ENCODE results near the gene AP2A1. TPM values are rescaled to one million over a fixed set of nuclear protein-coding genes. Genes with fewer than 3 reads are reported as not detected.

Gene AP2A1
- total and polyA plus RNA-seq, 10 of the 15 experiments (the other 5 are each of a cell fraction or from before 2014, with no cell fraction given) = 0.68 to 78.8 (median 33.8) TPM

- 61% methylated on average over 6 of the region's 6 CpGs for WGBS (ENCODE audit: insufficient coverage, insufficient replicate concordance, low lambda C conversion rate, missing lambda C conversion rate)
- H3K27me3 ChIP-seq (replicated peaks in 1 of 2; ENCODE audit: control insufficient read depth in 2 of 2, insufficient read depth in 2 of 2, low read length in 1 of 2) = no peaks in the 10 kb centered on the region; a peak in 1 of 4 replicates
- H3K4me1 ChIP-seq (ENCODE audit: control insufficient read depth, insufficient read depth, low read length) = peaks cover 13% of the 10 kb centered on the region; the same call in 1 of the 2 replicates
- no peak within 1 kb of the TSS for H3K4me2 ChIP-seq (ENCODE audit: control insufficient read depth, insufficient read depth)
- TF ChIP-seq NR2C2 (IDR thresholded peaks at IDR 0.05; ENCODE audit: borderline replicate concordance, control insufficient read depth, insufficient read length, low read depth) = no peak
- no peak for TF ChIP-seq PAX5 (IDR thresholded peaks at IDR 0.05; ENCODE audit: borderline replicate concordance, low read depth, low read length)
- TF ChIP-seq SMARCA5 (IDR thresholded peaks at IDR 0.05) = no peak
- no peak for TF ChIP-seq TCF3 (IDR thresholded peaks at IDR 0.05; ENCODE audit: borderline replicate concordance, insufficient read depth, low read depth, low read length)
- no peak for TF ChIP-seq ZSCAN29 (IDR thresholded peaks at IDR 0.05)
- TF ChIP-seq ESRRA (IDR thresholded peaks at IDR 0.05; ENCODE audit: low read length) = no peak
- H3K27ac ChIP-seq (ENCODE audit: control insufficient read depth, insufficient read depth) = no peak within 1 kb of the TSS
- no peak within 1 kb of the TSS for H3K4me3 ChIP-seq
- H3K9me3 ChIP-seq (replicated peaks; ENCODE audit: control insufficient read depth, insufficient read depth, low read length) = no peaks in the 10 kb centered on the region
- intact Hi-C loops (cut with micrococcal nuclease; ENCODE audit: unreplicated experiment) = no loop called here
- DNase-seq (ENCODE audit: low read depth, low spot score) (no peak), FAIRE-seq (no peak), ATAC-seq (no peak)
- no peaks in the 10 kb centered on the region for H4K20me1 ChIP-seq (ENCODE audit: control insufficient read depth, insufficient read depth)
- H3K9ac ChIP-seq (ENCODE audit: control insufficient read depth, insufficient read depth, low read length) = no peak within 1 kb of the TSS
- H3K36me3 ChIP-seq (ENCODE audit: control insufficient read depth in 2 of 2, insufficient read depth in 2 of 2, low read length in 1 of 2) = no peaks in the 10 kb centered on the region
- no TSS peak for BruUV-seq (replicated peaks)
- ChIA-PET CTCF (no interaction called here), RAD21 (ENCODE audit: unreplicated experiment) (no interaction called here), SMC1A (ENCODE audit: uncharacterized antibody, unreplicated experiment) (no interaction called here), POLR2A (no interaction called here)
- in situ Hi-C loops (cut with MboI) = no loop called here
- no peak within 1 kb of the TSS for H2AFZ ChIP-seq (ENCODE audit: control insufficient read depth, low read depth, low read length)
- peaks cover 13% of the 10 kb centered on the region for H3K79me2 ChIP-seq (ENCODE audit: control insufficient read depth, insufficient read depth, low read length)
Observed at GRCh38 chr19:49763230-49763629, 3.6 kb upstream of the AP2A1 start, which contains the start of gene TSKS. TSKS (minus strand) TSS chr19:49763306; CDS start chr19:49763247, 59 bp downstream.

GRCh38 chr19:49764341-49764740 is 2.5 kb upstream of the AP2A1 start:
- 73% methylated on average over 8 of the region's 8 CpGs for WGBS (ENCODE audit: insufficient coverage, insufficient replicate concordance, low lambda C conversion rate, missing lambda C conversion rate)
- DNase-seq (ENCODE audit: low read depth, low spot score) = no peak
- TF ChIP-seq TCF7 (IDR thresholded peaks at IDR 0.05; ENCODE audit: borderline replicate concordance) (no peak), CHD2 (IDR thresholded peaks at IDR 0.05; ENCODE audit: borderline replicate concordance, low read depth, low read length) (no peak), SIX5 (IDR thresholded peaks at IDR 0.05; ENCODE audit: low read depth, low read length, severe bottlenecking) (no peak), HDGF (IDR thresholded peaks at IDR 0.05) (no peak), SMAD5 (IDR thresholded peaks at IDR 0.05; ENCODE audit: low read depth) (no peak)
- ATAC-seq = no peak
- CTCF ChIA-PET = no interaction called here
- no peak overlapping the region for H2AFZ ChIP-seq (ENCODE audit: control insufficient read depth, low read depth, low read length)
- SMC1A ChIA-PET (ENCODE audit: uncharacterized antibody, unreplicated experiment) = interaction anchor here (1.0 kb wide), 1 partner anchor 84 kb away, joined by 3 read pairs; no protein-coding TSS in a partner anchor
- H3K79me2 ChIP-seq (ENCODE audit: control insufficient read depth, insufficient read depth, low read length) = peaks cover 21% of the 10 kb centered on the region
- H3K36me3 ChIP-seq (ENCODE audit: control insufficient read depth in 2 of 2, insufficient read depth in 2 of 2, low read length in 1 of 2) = no peaks in the 10 kb centered on the region
- RAD21 ChIA-PET (ENCODE audit: unreplicated experiment) = no interaction called here
- H3K9ac ChIP-seq (ENCODE audit: control insufficient read depth, insufficient read depth, low read length) = no peak overlapping the region
- POLR2A ChIA-PET = interaction anchor here (0.6 kb wide), 1 partner anchor 1096 kb away, joined by 3 read pairs; no protein-coding TSS in a partner anchor
- no peak for FAIRE-seq
- H3K4me2 ChIP-seq (ENCODE audit: control insufficient read depth, insufficient read depth) = no peak overlapping the region
- intact Hi-C loops (cut with micrococcal nuclease; ENCODE audit: unreplicated experiment) (no loop called here), in situ Hi-C loops (cut with MboI) (no loop called here)
- H4K20me1 ChIP-seq (ENCODE audit: control insufficient read depth, insufficient read depth) = no peaks in the 10 kb centered on the region
- no peaks in the 10 kb centered on the region for H3K9me3 ChIP-seq (replicated peaks; ENCODE audit: control insufficient read depth, insufficient read depth, low read length)
- no TSS peak for BruUV-seq (replicated peaks)
- no peak overlapping the region for H3K4me3 ChIP-seq
- no peaks in the 10 kb centered on the region; a peak in 1 of 4 replicates for H3K27me3 ChIP-seq (replicated peaks in 1 of 2; ENCODE audit: control insufficient read depth in 2 of 2, insufficient read depth in 2 of 2, low read length in 1 of 2)
- H3K27ac ChIP-seq (ENCODE audit: control insufficient read depth, insufficient read depth) = no peak overlapping the region
- peaks cover 15% of the 10 kb centered on the region; the same call in 1 of the 2 replicates for H3K4me1 ChIP-seq (ENCODE audit: control insufficient read depth, insufficient read depth, low read length)

Measured in GM12878 (cell line).